OCI-LY3 (cell line): ENCODE results near the gene ARHGEF17.

ENCODE experiments used
- H2AFZ ChIP-seq: fragments of 200-600, 300-600 bp; shearing (Covaris generic); 2 replicates; pipeline ENCODE4 v1.6.0; 2014; ENCODE audit warnings: antibody characterized with exemption, low read depth, low read length
- H3K27ac ChIP-seq: fragments of 200-600, 300-600 bp; sonication (generic); 2 replicates; pipeline ENCODE4 v1.5.1; 2014; ENCODE audit warnings: mild to moderate bottlenecking, low read length, moderate library complexity, mixed read lengths
- H3K27me3 ChIP-seq: fragments of 200-600, 300-600 bp; sonication (generic); 2 replicates; pipeline ENCODE4 v1.6.1; 2014; ENCODE audit warnings: low read depth, low read length, mixed read lengths
- H3K36me3 ChIP-seq: fragments of 200-600, 300-600 bp; sonication (generic); replicated peaks from 2 replicates; pipeline ENCODE3; 2014; ENCODE audit warnings: low read depth, low read length, mixed read lengths
- H3K4me1 ChIP-seq: fragments of 300-600, 200-600 bp; sonication (generic); 2 replicates; pipeline ENCODE4 v1.6.1; 2014; ENCODE audit warnings: low read length, mixed read lengths
- H3K4me2 ChIP-seq: fragments of 200-600, 300-600 bp; sonication (generic); 2 replicates; pipeline ENCODE4 v1.6.1; 2014; ENCODE audit warnings: low read length, mixed read lengths
- H3K4me3 ChIP-seq: fragments of 300-600, 200-600 bp; sonication (generic); 2 replicates; pipeline ENCODE4 v1.5.1; 2014; ENCODE audit warnings: antibody characterized with exemption, mild to moderate bottlenecking, low read length, moderate library complexity
- H3K79me2 ChIP-seq: fragments of 300-600, 200-600 bp; shearing (Covaris generic); 2 replicates; pipeline ENCODE4 v1.6.1; 2014; ENCODE audit warnings: mild to moderate bottlenecking, low read length, mixed read lengths
- H3K9ac ChIP-seq: fragments of 300-600, 200-600 bp; shearing (Covaris generic); 2 replicates; pipeline ENCODE4 v1.6.0; 2014; ENCODE audit warnings: mild to moderate bottlenecking, low read length, moderate library complexity
- H3K9me3 ChIP-seq: fragments of 200-600, 300-600 bp; shearing (Covaris generic); 2 replicates; pipeline ENCODE4 v1.6.1; 2014; ENCODE audit warnings: low read length, mixed read lengths; ENCODE audit not compliant: insufficient read depth
- H4K20me1 ChIP-seq: fragments of 200-600, 300-600 bp; sonication (generic); 2 replicates; pipeline ENCODE4 v1.6.1; 2016; ENCODE audit warnings: low read length, mixed read lengths; ENCODE audit not compliant: insufficient read depth
- CTCF ChIP-seq: fragments of 200-600, 300-600 bp; sonication (generic); IDR thresholded peaks from 2 replicates; pipeline ENCODE4 v1.5.1; 2014; ENCODE audit warnings: antibody characterized with exemption, low read length, low read depth
- EZH2phosphoT487 ChIP-seq: fragments of 200-600 bp; shearing (Covaris generic); IDR thresholded peaks from 2 replicates; pipeline ENCODE4 v1.6.1; 2018; ENCODE audit warnings: antibody characterized with exemption, mixed run types, low read depth

Gene ARHGEF17

DNA sequence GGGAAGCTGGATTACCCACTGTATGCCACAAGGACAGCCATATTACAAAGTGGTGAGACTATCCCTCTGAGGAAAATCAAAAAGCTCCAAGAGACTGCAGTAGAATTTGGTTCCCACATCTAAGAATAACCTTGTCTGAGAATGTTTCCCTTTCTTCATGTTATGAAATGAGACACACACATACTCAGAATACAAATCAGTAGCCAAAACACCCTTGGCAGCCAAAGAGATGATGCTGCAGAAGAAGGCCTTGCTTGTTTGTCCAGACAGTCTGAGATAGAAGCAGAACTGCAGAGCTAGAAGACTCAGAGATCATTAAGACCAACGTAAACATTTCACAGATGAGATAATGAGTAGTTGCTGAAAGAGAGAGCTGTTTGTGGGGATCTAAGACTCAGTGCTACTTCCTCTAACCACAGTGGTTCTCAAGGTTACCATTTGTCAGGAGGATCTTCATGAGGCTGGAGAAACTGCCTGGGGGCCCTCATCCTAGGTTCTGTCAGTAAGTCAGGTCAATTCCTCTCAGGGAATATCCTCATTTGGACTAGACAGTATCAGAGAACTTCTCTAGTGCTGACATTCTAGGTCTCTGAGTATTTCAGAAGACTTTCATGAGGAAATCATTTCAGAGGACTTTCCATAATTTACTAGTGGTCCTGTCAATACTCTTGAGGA lies 107.0 kb downstream of the ARHGEF17 start:
- Histone ChIP-seq H3K4me2 (no peak overlapping the region), H3K9ac (no peak overlapping the region), H3K79me2 (no peaks in the 10 kb centered on the region), H3K27me3 (no peaks in the 10 kb centered on the region), H2AFZ (no peak overlapping the region), H3K36me3 (peaks cover 4% of the 10 kb centered on the region), H3K4me3 (no peak overlapping the region), H3K27ac (no peak overlapping the region), H4K20me1 (no peaks in the 10 kb centered on the region), H3K4me1 (peaks cover 10% of the 10 kb centered on the region), H3K9me3 (no peaks in the 10 kb centered on the region)
- TF ChIP-seq EZH2phosphoT487 (no peak), CTCF (no peak)

DNA sequence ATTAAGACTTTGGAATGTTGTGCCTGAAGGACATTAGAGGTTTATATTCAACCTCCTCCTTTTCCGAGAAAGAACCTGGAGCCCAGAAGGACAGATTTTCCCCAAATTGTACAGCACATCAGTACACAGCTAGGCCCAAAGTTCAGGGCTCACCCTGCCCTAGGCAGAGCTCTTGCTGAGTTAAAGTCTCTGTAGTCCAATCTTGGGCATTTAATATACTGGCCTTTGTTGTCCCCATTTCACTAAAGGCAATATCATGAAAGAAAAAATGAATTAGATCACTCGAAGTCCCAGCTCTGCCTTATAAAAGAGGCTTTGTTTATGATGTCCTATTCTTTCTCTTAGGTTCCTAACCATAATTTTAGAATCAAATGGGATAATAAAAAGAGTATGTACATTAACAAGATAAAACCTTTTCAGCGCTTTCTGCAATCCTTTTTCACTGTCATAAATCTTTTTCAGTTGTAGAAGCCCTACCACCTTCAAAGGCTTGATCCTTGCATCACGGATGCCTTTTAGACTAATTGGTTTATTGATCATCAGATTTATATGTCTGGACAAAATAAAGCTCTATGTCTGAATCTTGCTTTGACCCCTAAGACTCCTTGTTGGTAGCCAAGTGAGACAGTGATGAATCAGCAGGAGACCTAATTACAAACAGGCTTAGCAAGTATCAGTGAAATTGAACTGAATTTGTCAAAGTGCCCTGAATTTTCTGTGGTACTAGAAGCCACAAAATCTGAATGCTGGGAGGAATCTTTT lies 108.0 kb downstream of the ARHGEF17 start:
- Histone ChIP-seq H2AFZ (no peak overlapping the region), H3K36me3 (peaks cover 4% of the 10 kb centered on the region), H4K20me1 (no peaks in the 10 kb centered on the region), H3K79me2 (no peaks in the 10 kb centered on the region), H3K4me2 (no peak overlapping the region), H3K9me3 (no peaks in the 10 kb centered on the region), H3K4me1 (peaks cover 10% of the 10 kb centered on the region), H3K9ac (no peak overlapping the region), H3K4me3 (no peak overlapping the region), H3K27ac (no peak overlapping the region), H3K27me3 (no peaks in the 10 kb centered on the region)
- TF ChIP-seq CTCF (no peak), EZH2phosphoT487 (no peak)

GRCh38 chr11:73416786-73417185 lies 108.7 kb downstream of the ARHGEF17 start:
- H3K27me3 ChIP-seq = no peaks in the 10 kb centered on the region
- TF ChIP-seq CTCF = no peak
- TF ChIP-seq EZH2phosphoT487 = no peak
- H3K4me3 ChIP-seq = no peak overlapping the region
- H3K27ac ChIP-seq = no peak overlapping the region
- H3K36me3 ChIP-seq = peaks cover 4% of the 10 kb centered on the region
- no peak overlapping the region for H3K9ac ChIP-seq
- no peaks in the 10 kb centered on the region for H4K20me1 ChIP-seq
- H3K4me1 ChIP-seq = peaks cover 10% of the 10 kb centered on the region
- no peak overlapping the region for H2AFZ ChIP-seq
- no peak overlapping the region for H3K4me2 ChIP-seq
- H3K9me3 ChIP-seq = no peaks in the 10 kb centered on the region
- H3K79me2 ChIP-seq = no peaks in the 10 kb centered on the region
